Thyroid gland (tissue), 4 donors: ENCODE measurements around the gene PRICKLE4.

Experiments used
- POLR2A ChIP-seq, 2 donors: fragments of 450-650 bp; IDR thresholded peaks; one replicate each; pipeline ENCODE4 v1.6.1; 2017; ENCODE audit warnings: antibody characterized with exemption in 2 of 2, mild to moderate bottlenecking in 2 of 2, moderate library complexity in 1 of 2
- TF ChIP-seq, protein P1 (sequence below), 6 experiments: fragments of 200-600 bp in 3 of 6; fragments of 450-650 bp in 3 of 6; sonication (generic) in 3 of 6; IDR thresholded peaks; one replicate each; pipeline ENCODE4 v1.5.1; 2016 to 2019; ENCODE audit warnings: antibody characterized with exemption in 6 of 6, mild to moderate bottlenecking in 2 of 6, inconsistent platforms in 1 of 6, moderate library complexity in 1 of 6

DNA sequence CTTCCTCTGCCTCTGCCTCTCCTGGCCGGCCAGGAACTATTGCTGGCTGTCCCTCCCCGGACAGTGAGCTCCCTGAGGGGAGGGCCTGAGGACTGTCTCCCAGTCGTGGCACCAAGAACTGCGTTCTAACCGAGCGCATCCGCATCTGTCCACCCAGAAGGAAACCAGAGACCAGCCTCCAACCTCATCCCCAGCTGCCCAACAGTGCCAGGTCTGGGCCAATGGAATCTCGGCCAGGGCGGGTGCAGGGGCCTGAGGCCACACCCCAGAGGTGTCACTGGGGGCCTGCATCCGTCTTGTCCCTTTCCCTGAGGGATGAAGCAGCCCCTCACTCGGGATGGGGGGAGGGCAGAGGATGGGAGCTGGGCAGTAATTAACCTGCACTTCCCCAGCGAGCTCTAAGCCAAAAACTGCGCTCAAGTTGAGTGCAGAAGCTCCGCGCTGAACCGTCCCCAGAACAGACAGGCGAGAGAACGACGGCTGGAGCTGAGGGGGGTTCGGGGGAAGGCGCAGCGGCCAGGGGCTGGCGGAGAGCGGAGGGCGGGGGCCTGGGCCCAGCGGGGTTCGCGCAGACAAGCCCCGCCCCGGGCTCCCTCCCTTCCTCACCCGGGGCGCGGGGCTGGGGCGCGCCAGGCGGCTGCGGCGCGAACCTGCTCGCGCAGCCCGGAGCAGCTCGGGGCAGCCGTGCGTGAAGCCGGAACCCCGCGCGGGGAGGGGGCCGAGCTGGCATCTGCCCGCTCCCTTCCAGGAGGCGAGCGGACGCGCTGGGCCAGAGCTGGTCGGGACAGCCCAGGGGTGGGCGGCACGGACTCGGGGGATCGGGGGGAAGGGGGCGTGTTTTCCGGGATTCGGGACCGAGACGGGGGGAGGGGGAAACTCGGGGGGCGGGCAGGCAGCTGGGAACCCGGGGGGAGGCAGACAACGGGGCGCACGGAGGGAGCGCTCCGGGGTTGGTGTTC is 46.6 kb upstream of the PRICKLE4 start:
- peak; percentile 6 to 62 for TF ChIP-seq POLR2A (IDR thresholded peaks at IDR 0.05)
- TF ChIP-seq, protein P1, sequence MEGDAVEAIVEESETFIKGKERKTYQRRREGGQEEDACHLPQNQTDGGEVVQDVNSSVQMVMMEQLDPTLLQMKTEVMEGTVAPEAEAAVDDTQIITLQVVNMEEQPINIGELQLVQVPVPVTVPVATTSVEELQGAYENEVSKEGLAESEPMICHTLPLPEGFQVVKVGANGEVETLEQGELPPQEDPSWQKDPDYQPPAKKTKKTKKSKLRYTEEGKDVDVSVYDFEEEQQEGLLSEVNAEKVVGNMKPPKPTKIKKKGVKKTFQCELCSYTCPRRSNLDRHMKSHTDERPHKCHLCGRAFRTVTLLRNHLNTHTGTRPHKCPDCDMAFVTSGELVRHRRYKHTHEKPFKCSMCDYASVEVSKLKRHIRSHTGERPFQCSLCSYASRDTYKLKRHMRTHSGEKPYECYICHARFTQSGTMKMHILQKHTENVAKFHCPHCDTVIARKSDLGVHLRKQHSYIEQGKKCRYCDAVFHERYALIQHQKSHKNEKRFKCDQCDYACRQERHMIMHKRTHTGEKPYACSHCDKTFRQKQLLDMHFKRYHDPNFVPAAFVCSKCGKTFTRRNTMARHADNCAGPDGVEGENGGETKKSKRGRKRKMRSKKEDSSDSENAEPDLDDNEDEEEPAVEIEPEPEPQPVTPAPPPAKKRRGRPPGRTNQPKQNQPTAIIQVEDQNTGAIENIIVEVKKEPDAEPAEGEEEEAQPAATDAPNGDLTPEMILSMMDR (IDR thresholded peaks at IDR 0.05): no peak
